GM12878 (cell line): ENCODE results near the gene ATP6V1F. TPM values are rescaled to one million over a fixed set of nuclear protein-coding genes. Genes with fewer than 3 reads are reported as not detected.

ENCODE experiments used
- ATAC-seq: fragments of 200-7000 bp; cut with Tn5 transposase; 3 replicates; pipeline ENCODE4 v1.9.1; 2020; ENCODE audit warnings: mild to moderate bottlenecking, moderate library complexity
- BruUV-seq: library from RNA; stranded (reverse); fragments of 400-500 nt; replicated peaks from 2 replicates; lab custom pipeline; 2021; lab: Mats Ljungman, UMichigan
- CTCF ChIA-PET: fragments of 300-600 bp; sonication (Branson Sonifier 250); formaldehyde crosslinking; extraction: SDS; loops from one replicate; lab custom pipeline; 2021; ENCODE audit warnings: inconsistent platforms; lab: Yijun Ruan, JAX
- POLR2A ChIA-PET: fragments of 350-600 bp; formaldehyde crosslinking; extraction: SDS; loops from one replicate; lab custom pipeline; 2021; ENCODE audit warnings: inconsistent platforms; lab: Charles Lee
- RAD21 ChIA-PET: fragments of 300-600 bp; sonication (Branson Sonifier 250); formaldehyde crosslinking; loops from one replicate; lab custom pipeline; 2023; ENCODE audit warnings: antibody characterized with exemption; ENCODE audit not compliant: unreplicated experiment; lab: Charles Lee
- SMC1A ChIA-PET: fragments of 300-600 bp; sonication (Branson Sonifier 250); formaldehyde crosslinking; loops from one replicate; lab custom pipeline; 2023; ENCODE audit not compliant: unreplicated experiment, uncharacterized antibody; lab: Charles Lee
- DNase-seq: peaks from one replicate; pipeline ENCODE4 v3.0.0-alpha.2; 2011; ENCODE audit warnings: low read depth, low spot score
- FAIRE-seq: peaks from 3 replicates; lab custom pipeline; 2011; peaks lifted over from hg19 to GRCh38; lab: Jason Lieb, UNC
- H2AFZ ChIP-seq: 2 replicates; pipeline ENCODE4 v1.6.0; 2011; ENCODE audit warnings: low read depth, low read length, control low read depth; ENCODE audit not compliant: control insufficient read depth
- H3K27ac ChIP-seq: 2 replicates; pipeline ENCODE4 v1.5.1; 2011; ENCODE audit warnings: control low read depth; ENCODE audit not compliant: control insufficient read depth, insufficient read depth
- H3K27me3 ChIP-seq, 2 experiments: replicated peaks in 1 of 2; 2 replicates each; pipeline versions ENCODE4 v1.6.0 to v1.6.1; 2011; ENCODE audit warnings: low read length in 1 of 2; ENCODE audit not compliant: control insufficient read depth in 2 of 2, insufficient read depth in 2 of 2
- H3K36me3 ChIP-seq, 2 experiments: 2 replicates each; pipeline ENCODE4 v1.5.1; 2011; ENCODE audit warnings: low read length in 1 of 2; ENCODE audit not compliant: control insufficient read depth in 2 of 2, insufficient read depth in 2 of 2
- H3K4me1 ChIP-seq: 2 replicates; pipeline ENCODE4 v1.6.1; 2011; ENCODE audit warnings: mild to moderate bottlenecking, low read length, moderate library complexity, mixed read lengths; ENCODE audit not compliant: control insufficient read depth, insufficient read depth
- H3K4me2 ChIP-seq: 2 replicates; pipeline ENCODE4 v1.6.0; 2011; ENCODE audit warnings: control low read depth; ENCODE audit not compliant: control insufficient read depth, insufficient read depth
- H3K4me3 ChIP-seq: fragments of 200-600 bp; sonication (generic); 2 replicates; pipeline ENCODE4 v1.5.1; 2016
- H3K79me2 ChIP-seq: 2 replicates; pipeline ENCODE4 v1.6.0; 2011; ENCODE audit warnings: low read length; ENCODE audit not compliant: control insufficient read depth, insufficient read depth
- H3K9ac ChIP-seq: 2 replicates; pipeline ENCODE4 v1.8.0; 2011; ENCODE audit warnings: low read length, control low read depth, mixed read lengths; ENCODE audit not compliant: control insufficient read depth, insufficient read depth
- H3K9me3 ChIP-seq: replicated peaks from 3 replicates; pipeline ENCODE4 v1.5.1; 2011; ENCODE audit warnings: mild to moderate bottlenecking, low read length; ENCODE audit not compliant: control insufficient read depth, insufficient read depth
- H4K20me1 ChIP-seq: 2 replicates; pipeline ENCODE4 v1.6.0; 2011; ENCODE audit not compliant: control insufficient read depth, insufficient read depth
- CBX5 ChIP-seq: sonication (generic); IDR thresholded peaks from 2 replicates; pipeline ENCODE4 v1.6.1; 2016; ENCODE audit warnings: low read depth, moderate library complexity, mild to moderate bottlenecking, inconsistent platforms
- CHD4 ChIP-seq: fragments of 200-600 bp; sonication (generic); IDR thresholded peaks from 2 replicates; pipeline ENCODE4 v1.6.1; 2016; ENCODE audit warnings: mild to moderate bottlenecking
- ESRRA ChIP-seq: IDR thresholded peaks from 2 replicates; pipeline ENCODE4 v1.6.1; 2012; ENCODE audit warnings: mild to moderate bottlenecking, low read length, improper control_type of control experiment
- MTA2 ChIP-seq: fragments of 450-650 bp; IDR thresholded peaks from 2 replicates; pipeline ENCODE4 v1.6.1; 2016; ENCODE audit warnings: low read depth, mild to moderate bottlenecking, moderate library complexity
- RAD21 ChIP-seq: IDR thresholded peaks from 2 replicates; pipeline ENCODE4 v1.6.1; 2011; ENCODE audit warnings: mild to moderate bottlenecking, low read depth, low read length, moderate library complexity; ENCODE audit not compliant: insufficient read depth
- SREBF2 ChIP-seq: IDR thresholded peaks from 2 replicates; pipeline ENCODE4 v1.6.1; 2012; ENCODE audit warnings: mild to moderate bottlenecking, low read length
- WGBS: methylation state at CpG from one replicate; pipeline ENCODE4 v1.1.6; 2016; ENCODE audit warnings: low lambda C conversion rate; ENCODE audit not compliant: insufficient replicate concordance, insufficient coverage; ENCODE audit errors: missing lambda C conversion rate; 5-methylcytosine and 5-hydroxymethylcytosine counted together
- in situ Hi-C: fragments of 300-500 bp; cut with MboI; formaldehyde crosslinking; loops from 9 replicates; pipeline ENCODE4 v1.14.3; 2018; ENCODE audit warnings: mixed read lengths
- intact Hi-C: fragments of 100-400 bp; cut with micrococcal nuclease; formaldehyde crosslinking; loops from one replicate; pipeline ENCODE4 v1.14.2; 2022; ENCODE audit not compliant: unreplicated experiment
- polyA plus RNA-seq, 11 experiments: library from polyadenylated mRNA; depleted of rRNA in 4 of 11; unstranded in 6 of 11; stranded (reverse) in 5 of 11; fragments of >200 nt; fragmentation: Nextera tagmentation in 4 of 11; fragmentation: Illumina TruSeq in 1 of 11; extraction: Ambion mirVana in 4 of 11; extraction: Trizol in 1 of 11; gene quantifications; 1 replicate in 1 of 11; 2 replicates in 10 of 11; pipeline versions ENCODE4 v1.2.1 to v1.2.3, GENCODE V29; 2011 to 2016; ENCODE audit warnings: inconsistent platforms in 2 of 11, missing spikeins in 2 of 11, low read depth in 1 of 11
- total RNA-seq, 4 experiments: library from RNA; depleted of rRNA in 3 of 4; stranded (reverse); fragments of >200 nt in 3 of 4; fragmentation: Illumina TruSeq in 1 of 4; extraction: Trizol in 1 of 4; gene quantifications; 2 replicates each; pipeline versions ENCODE4 v1.2.1 to v1.2.3, GENCODE V29; 2013 to 2021
- TF ChIP-seq, protein P1 (sequence below): fragments of 150-350 bp; IDR thresholded peaks from 2 replicates; pipeline ENCODE4 v1.6.1; 2016; ENCODE audit warnings: low read depth, low read length
- TF ChIP-seq, protein P2 (sequence below): fragments of 450-650 bp; conservative IDR thresholded peaks from 2 replicates; pipeline ENCODE4 v1.6.1; 2017; ENCODE audit warnings: mild to moderate bottlenecking, moderate library complexity

Gene ATP6V1F
- total and polyA plus RNA-seq, 10 of the 15 experiments (the other 5 are each of a cell fraction or from before 2014, with no cell fraction given) = 111 to 343 (median 203) TPM

DNA sequence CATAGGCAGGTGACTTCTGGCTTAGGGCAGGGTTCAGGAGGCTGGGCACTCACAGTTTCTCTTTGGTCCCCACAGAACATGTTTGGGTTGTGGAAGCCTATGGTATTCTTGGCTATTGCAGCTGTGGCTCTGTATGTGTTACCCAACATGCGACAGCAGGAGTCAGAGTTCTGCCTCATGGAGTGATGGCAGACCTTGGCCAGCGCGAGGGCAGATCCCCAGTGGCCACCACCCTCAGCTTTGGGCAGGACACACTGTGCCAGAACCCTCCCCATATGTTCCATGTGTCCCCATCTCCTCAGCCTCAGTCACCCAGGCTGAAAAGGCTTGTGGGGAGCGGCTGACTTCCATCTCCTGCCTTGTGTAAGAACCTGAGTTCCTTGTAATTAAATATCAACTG, 40.9 kb upstream of the ATP6V1F start:
- no peak overlapping the region for H3K27ac ChIP-seq
- no peaks in the 10 kb centered on the region for H3K36me3 ChIP-seq
- no peak overlapping the region for H3K4me2 ChIP-seq
- peaks cover 3 to 5% of the 10 kb centered on the region in 2 experiments; a peak in 3 of 4 replicates for H3K27me3 ChIP-seq
- RAD21 ChIA-PET = no interaction called here
- H3K4me1 ChIP-seq = no peaks in the 10 kb centered on the region
- BruUV-seq = no TSS peak
- no peak for FAIRE-seq
- H3K4me3 ChIP-seq = no peak overlapping the region
- no peak overlapping the region for H3K9ac ChIP-seq
- ATAC-seq = no peak
- H4K20me1 ChIP-seq = no peaks in the 10 kb centered on the region
- no peak overlapping the region for H2AFZ ChIP-seq
- no peak for DNase-seq
- WGBS = 70% methylated on average over 4 of the region's 4 CpGs
- POLR2A ChIA-PET = no interaction called here
- no peaks in the 10 kb centered on the region for H3K9me3 ChIP-seq
- in situ Hi-C loops = no loop called here
- intact Hi-C loops = no loop called here
- TF ChIP-seq ESRRA (no peak), CBX5 (no peak), RAD21 (no peak), SREBF2 (no peak), MTA2 (no peak), CHD4 (no peak)
- TF ChIP-seq, protein P1, sequence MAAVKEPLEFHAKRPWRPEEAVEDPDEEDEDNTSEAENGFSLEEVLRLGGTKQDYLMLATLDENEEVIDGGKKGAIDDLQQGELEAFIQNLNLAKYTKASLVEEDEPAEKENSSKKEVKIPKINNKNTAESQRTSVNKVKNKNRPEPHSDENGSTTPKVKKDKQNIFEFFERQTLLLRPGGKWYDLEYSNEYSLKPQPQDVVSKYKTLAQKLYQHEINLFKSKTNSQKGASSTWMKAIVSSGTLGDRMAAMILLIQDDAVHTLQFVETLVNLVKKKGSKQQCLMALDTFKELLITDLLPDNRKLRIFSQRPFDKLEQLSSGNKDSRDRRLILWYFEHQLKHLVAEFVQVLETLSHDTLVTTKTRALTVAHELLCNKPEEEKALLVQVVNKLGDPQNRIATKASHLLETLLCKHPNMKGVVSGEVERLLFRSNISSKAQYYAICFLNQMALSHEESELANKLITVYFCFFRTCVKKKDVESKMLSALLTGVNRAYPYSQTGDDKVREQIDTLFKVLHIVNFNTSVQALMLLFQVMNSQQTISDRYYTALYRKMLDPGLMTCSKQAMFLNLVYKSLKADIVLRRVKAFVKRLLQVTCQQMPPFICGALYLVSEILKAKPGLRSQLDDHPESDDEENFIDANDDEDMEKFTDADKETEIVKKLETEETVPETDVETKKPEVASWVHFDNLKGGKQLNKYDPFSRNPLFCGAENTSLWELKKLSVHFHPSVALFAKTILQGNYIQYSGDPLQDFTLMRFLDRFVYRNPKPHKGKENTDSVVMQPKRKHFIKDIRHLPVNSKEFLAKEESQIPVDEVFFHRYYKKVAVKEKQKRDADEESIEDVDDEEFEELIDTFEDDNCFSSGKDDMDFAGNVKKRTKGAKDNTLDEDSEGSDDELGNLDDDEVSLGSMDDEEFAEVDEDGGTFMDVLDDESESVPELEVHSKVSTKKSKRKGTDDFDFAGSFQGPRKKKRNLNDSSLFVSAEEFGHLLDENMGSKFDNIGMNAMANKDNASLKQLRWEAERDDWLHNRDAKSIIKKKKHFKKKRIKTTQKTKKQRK = no peak
- TF ChIP-seq, protein P2, sequence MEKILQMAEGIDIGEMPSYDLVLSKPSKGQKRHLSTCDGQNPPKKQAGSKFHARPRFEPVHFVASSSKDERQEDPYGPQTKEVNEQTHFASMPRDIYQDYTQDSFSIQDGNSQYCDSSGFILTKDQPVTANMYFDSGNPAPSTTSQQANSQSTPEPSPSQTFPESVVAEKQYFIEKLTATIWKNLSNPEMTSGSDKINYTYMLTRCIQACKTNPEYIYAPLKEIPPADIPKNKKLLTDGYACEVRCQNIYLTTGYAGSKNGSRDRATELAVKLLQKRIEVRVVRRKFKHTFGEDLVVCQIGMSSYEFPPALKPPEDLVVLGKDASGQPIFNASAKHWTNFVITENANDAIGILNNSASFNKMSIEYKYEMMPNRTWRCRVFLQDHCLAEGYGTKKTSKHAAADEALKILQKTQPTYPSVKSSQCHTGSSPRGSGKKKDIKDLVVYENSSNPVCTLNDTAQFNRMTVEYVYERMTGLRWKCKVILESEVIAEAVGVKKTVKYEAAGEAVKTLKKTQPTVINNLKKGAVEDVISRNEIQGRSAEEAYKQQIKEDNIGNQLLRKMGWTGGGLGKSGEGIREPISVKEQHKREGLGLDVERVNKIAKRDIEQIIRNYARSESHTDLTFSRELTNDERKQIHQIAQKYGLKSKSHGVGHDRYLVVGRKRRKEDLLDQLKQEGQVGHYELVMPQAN = no peak
- SMC1A ChIA-PET = interaction anchor here (0.7 kb wide), 1 partner anchor 22 kb away, joined by 3 read pairs; no protein-coding TSS in a partner anchor
- no peaks in the 10 kb centered on the region for H3K79me2 ChIP-seq
- CTCF ChIA-PET = no interaction called here
